Suprapubic skin (tissue), 4 donors: ENCODE data around the gene NES.

Experiments
- EP300 ChIP-seq: sonication (generic); formaldehyde crosslinking; IDR thresholded peaks from one replicate; pipeline ENCODE4 v1.6.1; 2017; ENCODE audit warnings: antibody characterized with exemption
- POLR2AphosphoS5 ChIP-seq, 3 donors: sonication (generic); formaldehyde crosslinking; IDR thresholded peaks; one replicate each; pipeline ENCODE4 v1.6.1; 2017; ENCODE audit warnings: antibody characterized with exemption in 3 of 3
- TF ChIP-seq, protein P1 (sequence below), 2 donors: fragments of 200-600 bp in 1 of 2; fragments of 450-650 bp in 1 of 2; sonication (generic) in 1 of 2; IDR thresholded peaks; one replicate each; pipeline ENCODE4 v1.5.1; 2016 to 2019; ENCODE audit warnings: antibody characterized with exemption in 2 of 2, mild to moderate bottlenecking in 1 of 2, moderate library complexity in 1 of 2

GRCh38 chr1:156696755-156697154 lies 19.5 kb upstream of the NES start:
- TF ChIP-seq, protein P1, sequence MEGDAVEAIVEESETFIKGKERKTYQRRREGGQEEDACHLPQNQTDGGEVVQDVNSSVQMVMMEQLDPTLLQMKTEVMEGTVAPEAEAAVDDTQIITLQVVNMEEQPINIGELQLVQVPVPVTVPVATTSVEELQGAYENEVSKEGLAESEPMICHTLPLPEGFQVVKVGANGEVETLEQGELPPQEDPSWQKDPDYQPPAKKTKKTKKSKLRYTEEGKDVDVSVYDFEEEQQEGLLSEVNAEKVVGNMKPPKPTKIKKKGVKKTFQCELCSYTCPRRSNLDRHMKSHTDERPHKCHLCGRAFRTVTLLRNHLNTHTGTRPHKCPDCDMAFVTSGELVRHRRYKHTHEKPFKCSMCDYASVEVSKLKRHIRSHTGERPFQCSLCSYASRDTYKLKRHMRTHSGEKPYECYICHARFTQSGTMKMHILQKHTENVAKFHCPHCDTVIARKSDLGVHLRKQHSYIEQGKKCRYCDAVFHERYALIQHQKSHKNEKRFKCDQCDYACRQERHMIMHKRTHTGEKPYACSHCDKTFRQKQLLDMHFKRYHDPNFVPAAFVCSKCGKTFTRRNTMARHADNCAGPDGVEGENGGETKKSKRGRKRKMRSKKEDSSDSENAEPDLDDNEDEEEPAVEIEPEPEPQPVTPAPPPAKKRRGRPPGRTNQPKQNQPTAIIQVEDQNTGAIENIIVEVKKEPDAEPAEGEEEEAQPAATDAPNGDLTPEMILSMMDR (IDR thresholded peaks at IDR 0.05): no peak
- TF ChIP-seq POLR2AphosphoS5 (IDR thresholded peaks at IDR 0.05): no peak
- TF ChIP-seq EP300: no peak
